HEK293 (cell line): ENCODE measurements around the gene CLCN1.

Source experiments
- EGR2 ChIP-seq: fragments of 450-650 bp; formaldehyde crosslinking; IDR thresholded peaks from 2 replicates; pipeline ENCODE4 v1.5.1; 2016; ENCODE audit warnings: low read depth, missing biosample characterization, missing genetic modification characterization
- GLI4 ChIP-seq: fragments of 450-650 bp; formaldehyde crosslinking; IDR thresholded peaks from 2 replicates; pipeline ENCODE4 v1.5.1; 2016; ENCODE audit warnings: missing biosample characterization, missing genetic modification characterization
- HOXC10 ChIP-seq: sonication (generic); formaldehyde crosslinking; IDR thresholded peaks from 2 replicates; pipeline ENCODE4 v1.8.1; 2023; ENCODE audit warnings: mild to moderate bottlenecking, missing genetic modification reagents
- IKZF3 ChIP-seq: fragments of 450-650 bp; IDR thresholded peaks from 2 replicates; pipeline ENCODE4 v1.5.0; 2018; ENCODE audit warnings: missing biosample characterization, mild to moderate bottlenecking, missing genetic modification characterization, moderate library complexity
- KLF10 ChIP-seq: fragments of 450-650 bp; IDR thresholded peaks from 2 replicates; pipeline ENCODE4 v1.5.1; 2018; ENCODE audit warnings: missing biosample characterization, mild to moderate bottlenecking, missing genetic modification characterization
- SCRT1 ChIP-seq: fragments of 450-650 bp; formaldehyde crosslinking; IDR thresholded peaks from 2 replicates; pipeline ENCODE4 v1.5.1; 2016; ENCODE audit warnings: missing biosample characterization, missing genetic modification characterization, borderline replicate concordance
- SP2 ChIP-seq: fragments of 450-650 bp; formaldehyde crosslinking; IDR thresholded peaks from 2 replicates; pipeline ENCODE4 v1.5.1; 2016; ENCODE audit warnings: missing biosample characterization, missing genetic modification characterization
- ZBTB17 ChIP-seq: fragments of 450-650 bp; formaldehyde crosslinking; IDR thresholded peaks from 2 replicates; pipeline ENCODE4 v1.5.1; 2016; ENCODE audit warnings: missing biosample characterization, missing genetic modification characterization
- ZEB2 ChIP-seq: fragments of 450-650 bp; formaldehyde crosslinking; IDR thresholded peaks from 2 replicates; pipeline ENCODE4 v1.5.1; 2016; ENCODE audit warnings: missing biosample characterization, missing genetic modification characterization
- ZNF112 ChIP-seq: fragments of 450-650 bp; formaldehyde crosslinking; IDR thresholded peaks from 2 replicates; pipeline ENCODE4 v1.5.0; 2017; ENCODE audit warnings: missing biosample characterization, missing genetic modification characterization
- ZNF132 ChIP-seq: fragments of 450-650 bp; formaldehyde crosslinking; IDR thresholded peaks from 2 replicates; pipeline ENCODE4 v1.5.1; 2017; ENCODE audit warnings: missing biosample characterization, missing genetic modification characterization, borderline replicate concordance
- ZNF133 ChIP-seq: fragments of 450-650 bp; formaldehyde crosslinking; IDR thresholded peaks from 2 replicates; pipeline ENCODE4 v1.5.1; 2016; ENCODE audit warnings: missing biosample characterization, missing genetic modification characterization
- ZNF174 ChIP-seq: fragments of 450-650 bp; formaldehyde crosslinking; IDR thresholded peaks from 2 replicates; pipeline ENCODE4 v1.5.0; 2017; ENCODE audit warnings: missing biosample characterization, mild to moderate bottlenecking, missing genetic modification characterization
- ZNF239 ChIP-seq: fragments of 450-650 bp; formaldehyde crosslinking; IDR thresholded peaks from 2 replicates; pipeline ENCODE4 v1.5.1; 2016; ENCODE audit warnings: missing biosample characterization, missing genetic modification characterization
- ZNF423 ChIP-seq: fragments of 450-650 bp; formaldehyde crosslinking; IDR thresholded peaks from 2 replicates; pipeline ENCODE4 v1.5.1; 2016; ENCODE audit warnings: missing biosample characterization, missing genetic modification characterization
- ZNF555 ChIP-seq: fragments of 450-650 bp; formaldehyde crosslinking; conservative IDR thresholded peaks from 2 replicates; pipeline ENCODE4 v1.5.1; 2017; ENCODE audit warnings: missing biosample characterization, mild to moderate bottlenecking, missing genetic modification characterization, inconsistent platforms
- ZNF621 ChIP-seq: fragments of 450-650 bp; formaldehyde crosslinking; IDR thresholded peaks from 2 replicates; pipeline ENCODE4 v1.5.1; 2017; ENCODE audit warnings: missing biosample characterization, missing genetic modification characterization
- ZNF629 ChIP-seq: fragments of 450-650 bp; formaldehyde crosslinking; IDR thresholded peaks from 2 replicates; pipeline ENCODE4 v1.5.1; 2017; ENCODE audit warnings: missing biosample characterization, missing genetic modification characterization
- TF ChIP-seq, protein P1 (sequence below): fragments of 450-650 bp; formaldehyde crosslinking; IDR thresholded peaks from 2 replicates; pipeline ENCODE4 v1.5.1; 2017; ENCODE audit warnings: missing biosample characterization, mild to moderate bottlenecking, missing genetic modification characterization, moderate library complexity
- TF ChIP-seq, protein P2 (sequence below): fragments of 450-650 bp; formaldehyde crosslinking; IDR thresholded peaks from 2 replicates; pipeline ENCODE4 v1.5.1; 2016; ENCODE audit warnings: missing biosample characterization, missing genetic modification characterization
- TF ChIP-seq, protein P3 (sequence below): fragments of 450-650 bp; formaldehyde crosslinking; IDR thresholded peaks from 2 replicates; pipeline ENCODE4 v1.5.1; 2016; ENCODE audit warnings: missing biosample characterization, missing genetic modification characterization
- TF ChIP-seq, protein P4 (sequence below): fragments of 450-650 bp; formaldehyde crosslinking; IDR thresholded peaks from 2 replicates; pipeline ENCODE4 v1.5.1; 2016; ENCODE audit warnings: missing biosample characterization, missing genetic modification characterization, low read depth
- TF ChIP-seq, protein P5 (sequence below): fragments of 450-650 bp; formaldehyde crosslinking; IDR thresholded peaks from 2 replicates; pipeline ENCODE4 v1.5.1; 2016; ENCODE audit warnings: missing biosample characterization, missing genetic modification characterization, borderline replicate concordance
- TF ChIP-seq, protein P6 (sequence below): fragments of 450-650 bp; formaldehyde crosslinking; IDR thresholded peaks from 2 replicates; pipeline ENCODE4 v1.5.1; 2016; ENCODE audit warnings: missing biosample characterization, missing genetic modification characterization
- TF ChIP-seq, protein P7 (sequence below): fragments of 450-650 bp; formaldehyde crosslinking; IDR thresholded peaks from 2 replicates; pipeline ENCODE4 v1.5.1; 2016; ENCODE audit warnings: missing biosample characterization, missing genetic modification characterization

CLCN1 gene

DNA sequence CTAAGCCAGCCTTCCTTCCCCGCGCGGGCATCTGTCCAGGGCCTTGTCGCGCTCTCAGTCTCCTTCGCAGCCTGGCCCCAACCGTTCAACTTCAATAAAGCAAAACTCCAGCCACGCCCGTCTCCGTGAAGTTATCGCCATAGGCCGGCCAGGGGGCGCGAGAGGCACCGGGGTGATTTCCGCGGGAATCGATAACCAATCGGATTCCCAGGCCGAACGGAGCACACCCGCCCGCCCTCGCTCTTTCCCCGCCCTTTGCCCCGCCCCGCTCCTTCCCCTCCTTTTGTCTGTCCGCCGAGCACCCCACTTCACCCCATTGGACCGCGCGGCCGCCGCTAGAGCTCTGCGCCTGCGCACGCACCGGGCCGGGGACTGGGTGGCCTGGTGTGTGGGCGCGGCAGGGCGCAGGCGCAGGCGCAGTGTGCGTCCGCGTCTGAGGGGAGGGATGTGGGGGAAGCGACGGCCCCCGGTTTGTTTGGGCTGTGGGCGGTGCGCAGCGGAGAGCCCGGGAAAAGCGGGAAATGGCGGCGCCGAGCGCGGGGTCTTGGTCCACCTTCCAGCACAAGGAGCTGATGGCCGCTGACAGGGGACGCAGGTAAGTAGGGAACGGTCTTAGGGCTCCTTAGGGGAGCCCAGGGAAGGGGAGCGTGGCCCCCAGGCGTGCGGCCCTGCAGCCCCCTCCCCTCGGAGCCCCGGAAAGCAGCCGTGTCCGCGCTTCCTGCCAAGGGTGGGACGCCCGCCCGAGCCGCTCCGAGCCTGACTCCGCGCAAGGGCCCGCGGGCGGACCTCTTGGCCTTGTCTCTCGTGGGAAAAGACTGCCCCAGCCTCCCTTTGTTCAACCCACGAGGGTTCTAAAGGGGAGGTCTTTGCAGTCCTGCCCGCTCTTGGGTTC, 27.7 kb upstream of the CLCN1 start, which contains the start of gene CASP2 (continued):
- TF ChIP-seq, protein P1, sequence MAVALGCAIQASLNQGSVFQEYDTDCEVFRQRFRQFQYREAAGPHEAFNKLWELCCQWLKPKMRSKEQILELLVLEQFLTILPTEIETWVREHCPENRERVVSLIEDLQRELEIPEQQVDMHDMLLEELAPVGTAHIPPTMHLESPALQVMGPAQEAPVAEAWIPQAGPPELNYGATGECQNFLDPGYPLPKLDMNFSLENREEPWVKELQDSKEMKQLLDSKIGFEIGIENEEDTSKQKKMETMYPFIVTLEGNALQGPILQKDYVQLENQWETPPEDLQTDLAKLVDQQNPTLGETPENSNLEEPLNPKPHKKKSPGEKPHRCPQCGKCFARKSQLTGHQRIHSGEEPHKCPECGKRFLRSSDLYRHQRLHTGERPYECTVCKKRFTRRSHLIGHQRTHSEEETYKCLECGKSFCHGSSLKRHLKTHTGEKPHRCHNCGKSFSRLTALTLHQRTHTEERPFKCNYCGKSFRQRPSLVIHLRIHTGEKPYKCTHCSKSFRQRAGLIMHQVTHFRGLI (tag by site-specific recombination) = peak; percentile 20; the same call in 1 of the 2 replicates
- no peak for TF ChIP-seq ZNF133 (tag by site-specific recombination)
- peak; percentile 51 for TF ChIP-seq KLF10 (tag by site-specific recombination)
- TF ChIP-seq, protein P2, sequence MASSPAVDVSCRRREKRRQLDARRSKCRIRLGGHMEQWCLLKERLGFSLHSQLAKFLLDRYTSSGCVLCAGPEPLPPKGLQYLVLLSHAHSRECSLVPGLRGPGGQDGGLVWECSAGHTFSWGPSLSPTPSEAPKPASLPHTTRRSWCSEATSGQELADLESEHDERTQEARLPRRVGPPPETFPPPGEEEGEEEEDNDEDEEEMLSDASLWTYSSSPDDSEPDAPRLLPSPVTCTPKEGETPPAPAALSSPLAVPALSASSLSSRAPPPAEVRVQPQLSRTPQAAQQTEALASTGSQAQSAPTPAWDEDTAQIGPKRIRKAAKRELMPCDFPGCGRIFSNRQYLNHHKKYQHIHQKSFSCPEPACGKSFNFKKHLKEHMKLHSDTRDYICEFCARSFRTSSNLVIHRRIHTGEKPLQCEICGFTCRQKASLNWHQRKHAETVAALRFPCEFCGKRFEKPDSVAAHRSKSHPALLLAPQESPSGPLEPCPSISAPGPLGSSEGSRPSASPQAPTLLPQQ (tag by site-specific recombination) = peak; percentile 49
- TF ChIP-seq ZNF629 (tag by site-specific recombination) = peak; percentile 21; the same call in 1 of the 2 replicates
- no peak for TF ChIP-seq ZNF132 (tag by site-specific recombination)
- TF ChIP-seq ZNF174 (tag by site-specific recombination) = no peak
- TF ChIP-seq, protein P3, sequence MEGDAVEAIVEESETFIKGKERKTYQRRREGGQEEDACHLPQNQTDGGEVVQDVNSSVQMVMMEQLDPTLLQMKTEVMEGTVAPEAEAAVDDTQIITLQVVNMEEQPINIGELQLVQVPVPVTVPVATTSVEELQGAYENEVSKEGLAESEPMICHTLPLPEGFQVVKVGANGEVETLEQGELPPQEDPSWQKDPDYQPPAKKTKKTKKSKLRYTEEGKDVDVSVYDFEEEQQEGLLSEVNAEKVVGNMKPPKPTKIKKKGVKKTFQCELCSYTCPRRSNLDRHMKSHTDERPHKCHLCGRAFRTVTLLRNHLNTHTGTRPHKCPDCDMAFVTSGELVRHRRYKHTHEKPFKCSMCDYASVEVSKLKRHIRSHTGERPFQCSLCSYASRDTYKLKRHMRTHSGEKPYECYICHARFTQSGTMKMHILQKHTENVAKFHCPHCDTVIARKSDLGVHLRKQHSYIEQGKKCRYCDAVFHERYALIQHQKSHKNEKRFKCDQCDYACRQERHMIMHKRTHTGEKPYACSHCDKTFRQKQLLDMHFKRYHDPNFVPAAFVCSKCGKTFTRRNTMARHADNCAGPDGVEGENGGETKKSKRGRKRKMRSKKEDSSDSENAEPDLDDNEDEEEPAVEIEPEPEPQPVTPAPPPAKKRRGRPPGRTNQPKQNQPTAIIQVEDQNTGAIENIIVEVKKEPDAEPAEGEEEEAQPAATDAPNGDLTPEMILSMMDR (tag by site-specific recombination) = peak; percentile 78; the same call in 1 of the 2 replicates
- TF ChIP-seq ZBTB17 = no peak
- TF ChIP-seq, protein P4, sequence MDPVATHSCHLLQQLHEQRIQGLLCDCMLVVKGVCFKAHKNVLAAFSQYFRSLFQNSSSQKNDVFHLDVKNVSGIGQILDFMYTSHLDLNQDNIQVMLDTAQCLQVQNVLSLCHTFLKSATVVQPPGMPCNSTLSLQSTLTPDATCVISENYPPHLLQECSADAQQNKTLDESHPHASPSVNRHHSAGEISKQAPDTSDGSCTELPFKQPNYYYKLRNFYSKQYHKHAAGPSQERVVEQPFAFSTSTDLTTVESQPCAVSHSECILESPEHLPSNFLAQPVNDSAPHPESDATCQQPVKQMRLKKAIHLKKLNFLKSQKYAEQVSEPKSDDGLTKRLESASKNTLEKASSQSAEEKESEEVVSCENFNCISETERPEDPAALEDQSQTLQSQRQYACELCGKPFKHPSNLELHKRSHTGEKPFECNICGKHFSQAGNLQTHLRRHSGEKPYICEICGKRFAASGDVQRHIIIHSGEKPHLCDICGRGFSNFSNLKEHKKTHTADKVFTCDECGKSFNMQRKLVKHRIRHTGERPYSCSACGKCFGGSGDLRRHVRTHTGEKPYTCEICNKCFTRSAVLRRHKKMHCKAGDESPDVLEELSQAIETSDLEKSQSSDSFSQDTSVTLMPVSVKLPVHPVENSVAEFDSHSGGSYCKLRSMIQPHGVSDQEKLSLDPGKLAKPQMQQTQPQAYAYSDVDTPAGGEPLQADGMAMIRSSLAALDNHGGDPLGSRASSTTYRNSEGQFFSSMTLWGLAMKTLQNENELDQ (tag by site-specific recombination) = no peak
- TF ChIP-seq GLI4 = 0 out of 2 replicates have a peak, but pooled peaks have one; percentile 51
- TF ChIP-seq ZEB2 (tag by site-specific recombination) = peak; percentile 84
- TF ChIP-seq, protein P5, sequence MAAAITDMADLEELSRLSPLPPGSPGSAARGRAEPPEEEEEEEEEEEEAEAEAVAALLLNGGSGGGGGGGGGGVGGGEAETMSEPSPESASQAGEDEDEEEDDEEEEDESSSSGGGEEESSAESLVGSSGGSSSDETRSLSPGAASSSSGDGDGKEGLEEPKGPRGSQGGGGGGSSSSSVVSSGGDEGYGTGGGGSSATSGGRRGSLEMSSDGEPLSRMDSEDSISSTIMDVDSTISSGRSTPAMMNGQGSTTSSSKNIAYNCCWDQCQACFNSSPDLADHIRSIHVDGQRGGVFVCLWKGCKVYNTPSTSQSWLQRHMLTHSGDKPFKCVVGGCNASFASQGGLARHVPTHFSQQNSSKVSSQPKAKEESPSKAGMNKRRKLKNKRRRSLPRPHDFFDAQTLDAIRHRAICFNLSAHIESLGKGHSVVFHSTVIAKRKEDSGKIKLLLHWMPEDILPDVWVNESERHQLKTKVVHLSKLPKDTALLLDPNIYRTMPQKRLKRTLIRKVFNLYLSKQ (tag by site-specific recombination) = no peak
- TF ChIP-seq, protein P6, sequence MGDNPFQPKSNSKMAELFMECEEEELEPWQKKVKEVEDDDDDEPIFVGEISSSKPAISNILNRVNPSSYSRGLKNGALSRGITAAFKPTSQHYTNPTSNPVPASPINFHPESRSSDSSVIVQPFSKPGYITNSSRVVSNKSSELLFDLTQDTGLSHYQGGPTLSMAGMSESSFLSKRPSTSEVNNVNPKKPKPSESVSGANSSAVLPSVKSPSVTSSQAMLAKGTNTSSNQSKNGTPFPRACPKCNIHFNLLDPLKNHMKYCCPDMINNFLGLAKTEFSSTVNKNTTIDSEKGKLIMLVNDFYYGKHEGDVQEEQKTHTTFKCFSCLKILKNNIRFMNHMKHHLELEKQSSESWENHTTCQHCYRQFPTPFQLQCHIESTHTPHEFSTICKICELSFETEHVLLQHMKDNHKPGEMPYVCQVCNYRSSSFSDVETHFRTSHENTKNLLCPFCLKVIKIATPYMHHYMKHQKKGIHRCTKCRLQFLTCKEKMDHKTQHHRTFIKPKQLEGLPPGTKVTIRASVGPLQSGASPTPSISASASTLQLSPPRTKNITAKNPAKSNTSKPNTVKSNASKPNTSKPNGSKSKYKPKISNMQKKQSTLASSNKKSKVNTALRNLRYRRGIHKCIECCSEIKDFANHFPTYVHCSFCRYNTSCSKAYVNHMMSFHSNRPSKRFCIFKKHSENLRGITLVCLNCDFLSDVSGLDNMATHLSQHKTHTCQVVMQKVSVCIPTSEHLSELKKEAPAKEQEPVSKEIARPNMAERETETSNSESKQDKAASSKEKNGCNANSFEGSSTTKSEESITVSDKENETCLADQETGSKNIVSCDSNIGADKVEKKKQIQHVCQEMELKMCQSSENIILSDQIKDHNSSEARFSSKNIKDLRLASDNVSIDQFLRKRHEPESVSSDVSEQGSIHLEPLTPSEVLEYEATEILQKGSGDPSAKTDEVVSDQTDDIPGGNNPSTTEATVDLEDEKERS (tag by site-specific recombination) = peak; percentile 61; the same call in 1 of the 2 replicates
- peak; percentile 94 for TF ChIP-seq SP2 (tag by site-specific recombination)
- TF ChIP-seq EGR2 (tag by site-specific recombination) = peak; percentile 96
- no peak for TF ChIP-seq ZNF112 (tag by site-specific recombination)
- TF ChIP-seq SCRT1 (tag by site-specific recombination) = no peak
- TF ChIP-seq, protein P7, sequence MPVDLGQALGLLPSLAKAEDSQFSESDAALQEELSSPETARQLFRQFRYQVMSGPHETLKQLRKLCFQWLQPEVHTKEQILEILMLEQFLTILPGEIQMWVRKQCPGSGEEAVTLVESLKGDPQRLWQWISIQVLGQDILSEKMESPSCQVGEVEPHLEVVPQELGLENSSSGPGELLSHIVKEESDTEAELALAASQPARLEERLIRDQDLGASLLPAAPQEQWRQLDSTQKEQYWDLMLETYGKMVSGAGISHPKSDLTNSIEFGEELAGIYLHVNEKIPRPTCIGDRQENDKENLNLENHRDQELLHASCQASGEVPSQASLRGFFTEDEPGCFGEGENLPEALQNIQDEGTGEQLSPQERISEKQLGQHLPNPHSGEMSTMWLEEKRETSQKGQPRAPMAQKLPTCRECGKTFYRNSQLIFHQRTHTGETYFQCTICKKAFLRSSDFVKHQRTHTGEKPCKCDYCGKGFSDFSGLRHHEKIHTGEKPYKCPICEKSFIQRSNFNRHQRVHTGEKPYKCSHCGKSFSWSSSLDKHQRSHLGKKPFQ = no peak
- no peak for TF ChIP-seq ZNF621
- peak; percentile 46; the same call in 1 of the 2 replicates for TF ChIP-seq IKZF3 (tag by site-specific recombination)
- no peak for TF ChIP-seq HOXC10 (CRISPR knock-in tag)
- no peak for TF ChIP-seq ZNF555 (tag by site-specific recombination)
- TF ChIP-seq ZNF239 (tag by site-specific recombination) = no peak
- no peak for TF ChIP-seq ZNF423 (tag by site-specific recombination)
